ENCODE data around the gene CTSL.
A peak's percentile ranks its signal among the peaks of the same experiment; 100 is the strongest.

Gene CTSL

DNA sequence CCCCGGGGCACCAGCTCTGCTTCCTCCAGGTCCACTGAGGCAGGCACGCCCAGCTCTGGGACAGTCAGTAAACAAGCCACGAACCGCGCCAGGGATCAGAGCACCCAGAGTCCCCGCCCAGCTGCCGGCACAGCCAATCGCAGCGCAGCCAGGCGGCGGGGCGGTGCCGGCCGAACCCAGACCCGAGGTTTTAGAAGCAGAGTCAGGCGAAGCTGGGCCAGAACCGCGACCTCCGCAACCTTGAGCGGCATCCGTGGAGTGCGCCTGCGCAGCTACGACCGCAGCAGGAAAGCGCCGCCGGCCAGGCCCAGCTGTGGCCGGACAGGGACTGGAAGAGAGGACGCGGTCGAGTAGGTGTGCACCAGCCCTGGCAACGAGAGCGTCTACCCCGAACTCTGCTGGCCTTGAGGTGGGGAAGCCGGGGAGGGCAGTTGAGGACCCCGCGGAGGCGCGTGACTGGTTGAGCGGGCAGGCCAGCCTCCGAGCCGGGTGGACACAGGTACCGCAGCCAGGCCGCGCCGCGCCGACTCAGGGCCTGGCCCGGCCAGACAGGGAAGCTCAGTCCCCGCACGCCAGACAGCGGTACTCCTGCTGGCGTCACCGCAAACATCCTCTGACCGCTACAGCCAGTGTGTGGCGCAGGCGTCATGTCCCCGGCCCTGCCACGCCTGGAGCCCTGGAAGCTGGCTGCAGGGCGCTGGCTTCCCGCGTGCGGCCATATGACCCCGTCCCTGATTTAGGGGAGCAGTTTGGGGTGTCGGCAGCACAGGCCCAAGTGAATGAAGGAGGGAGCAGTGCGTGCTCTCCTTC lies at the start of gene CTSL:
CTSL (plus strand) TSS at position 220 of the 810 bp plus-strand sequence. CDS start 1,485 bp downstream, outside the sequence.
- Histone ChIP-seq H3K9ac (ENCODE audit: low read length) (peak within 1 kb of the TSS; percentile 76), H3K27me3 (ENCODE audit: control insufficient read depth, insufficient read depth, low read length) (no peaks in the 10 kb centered on the region), H3K4me1 (ENCODE audit: control insufficient read depth, insufficient read depth, low read length) (peaks cover 8% of the 10 kb centered on the region), H3K4me3 (ENCODE audit: low read length) (peak within 1 kb of the TSS; percentile 91), H3K36me3 (ENCODE audit: control insufficient read depth, insufficient read depth, low read length) (peaks cover 9% of the 10 kb centered on the region), H3K27ac (ENCODE audit: low read depth, low read length) (peak within 1 kb of the TSS; percentile 98)

GRCh38 chr9:87676976-87677775 lies 48.7 kb upstream of the CTSL start:
- Histone ChIP-seq H3K4me1 (ENCODE audit: control insufficient read depth, insufficient read depth, low read length) (peaks cover 8% of the 10 kb centered on the region), H3K9ac (ENCODE audit: low read length) (no peak overlapping the region), H3K36me3 (ENCODE audit: control insufficient read depth, insufficient read depth, low read length) (peaks cover 9% of the 10 kb centered on the region), H3K27ac (ENCODE audit: low read depth, low read length) (no peak overlapping the region), H3K4me3 (ENCODE audit: low read length) (no peak overlapping the region), H3K27me3 (ENCODE audit: control insufficient read depth, insufficient read depth, low read length) (no peaks in the 10 kb centered on the region)

GRCh38 chr9:87677776-87678587 lies 47.9 kb upstream of the CTSL start:
- Histone ChIP-seq H3K36me3 (ENCODE audit: control insufficient read depth, insufficient read depth, low read length) (peaks cover 10% of the 10 kb centered on the region), H3K4me1 (ENCODE audit: control insufficient read depth, insufficient read depth, low read length) (peaks cover 8% of the 10 kb centered on the region), H3K27me3 (ENCODE audit: control insufficient read depth, insufficient read depth, low read length) (no peaks in the 10 kb centered on the region), H3K9ac (ENCODE audit: low read length) (no peak overlapping the region), H3K4me3 (ENCODE audit: low read length) (no peak overlapping the region), H3K27ac (ENCODE audit: low read depth, low read length) (no peak overlapping the region)

DNA sequence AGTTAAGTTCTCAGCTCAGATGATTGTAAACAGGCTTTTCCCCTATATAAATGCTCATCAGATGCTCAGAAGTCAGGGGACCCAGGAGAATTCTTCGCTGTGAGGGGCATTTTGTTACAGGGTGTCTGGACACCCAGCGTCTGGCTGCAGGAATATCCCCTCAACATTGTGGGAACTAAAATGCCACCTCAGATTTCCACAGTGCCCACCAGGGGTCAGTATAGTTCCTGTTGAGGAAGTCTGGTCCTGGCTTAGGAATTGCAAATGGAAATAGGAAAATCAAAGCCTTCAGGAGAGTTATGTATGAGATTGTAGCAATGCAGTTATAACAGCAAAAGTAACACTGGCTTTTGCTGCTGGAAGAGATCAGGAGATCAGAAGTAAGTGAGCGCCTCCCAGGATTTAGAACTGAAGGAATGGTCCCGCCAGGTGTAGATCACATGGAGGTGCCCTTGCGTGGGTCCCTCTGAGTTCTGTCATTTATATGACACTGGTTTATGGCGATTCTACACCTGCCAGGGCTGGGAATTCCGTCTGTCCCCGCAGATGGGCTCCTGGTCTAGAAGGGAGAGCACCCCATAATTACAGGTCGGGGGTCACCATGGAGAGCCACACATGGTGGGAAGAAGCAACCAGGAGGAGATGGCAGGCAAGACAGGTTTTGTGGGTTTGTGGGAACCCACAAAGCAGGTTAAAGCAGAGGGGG lies 47.1 kb upstream of the CTSL start:
- H3K27me3 ChIP-seq (ENCODE audit: control insufficient read depth, insufficient read depth, low read length), result no peaks in the 10 kb centered on the region
- peaks cover 12% of the 10 kb centered on the region for H3K36me3 ChIP-seq (ENCODE audit: control insufficient read depth, insufficient read depth, low read length)
- peaks cover 8% of the 10 kb centered on the region for H3K4me1 ChIP-seq (ENCODE audit: control insufficient read depth, insufficient read depth, low read length)
- no peak overlapping the region for H3K27ac ChIP-seq (ENCODE audit: low read depth, low read length)
- no peak overlapping the region for H3K4me3 ChIP-seq (ENCODE audit: low read length)
- H3K9ac ChIP-seq (ENCODE audit: low read length), result no peak overlapping the region

- no peak overlapping the region for H3K4me3 ChIP-seq (ENCODE audit: low read length)
- no peak overlapping the region for H3K9ac ChIP-seq (ENCODE audit: low read length)
- H3K4me1 ChIP-seq (ENCODE audit: control insufficient read depth, insufficient read depth, low read length), result peaks cover 19% of the 10 kb centered on the region
- H3K27ac ChIP-seq (ENCODE audit: low read depth, low read length), result no peak overlapping the region
- H3K27me3 ChIP-seq (ENCODE audit: control insufficient read depth, insufficient read depth, low read length), result no peaks in the 10 kb centered on the region
- peaks cover 12% of the 10 kb centered on the region for H3K36me3 ChIP-seq (ENCODE audit: control insufficient read depth, insufficient read depth, low read length)
These were observed 44.5 kb upstream of the CTSL start for GRCh38 chr9:87681271-87682061.

DNA sequence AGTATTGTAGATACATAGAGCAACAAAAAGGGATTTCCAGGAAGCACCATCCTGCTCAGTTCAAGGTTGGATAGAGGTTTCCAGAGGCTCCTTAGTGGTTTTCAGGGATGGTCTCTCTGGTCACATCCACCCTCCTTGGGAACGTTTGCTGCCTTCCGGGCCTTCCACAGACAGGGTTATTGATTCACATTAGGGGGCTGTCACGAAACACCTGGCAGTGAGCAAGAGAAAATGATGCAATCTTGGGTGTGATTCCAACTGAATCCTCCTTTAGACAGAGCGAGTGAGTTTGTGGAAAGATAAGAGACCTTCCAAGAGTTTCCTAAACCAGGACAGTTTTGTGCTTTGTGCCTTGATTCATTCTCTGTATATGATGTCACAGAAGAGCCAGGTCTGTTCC lies 43.8 kb upstream of the CTSL start:
- no peaks in the 10 kb centered on the region for H3K27me3 ChIP-seq (ENCODE audit: control insufficient read depth, insufficient read depth, low read length)
- peaks cover 14% of the 10 kb centered on the region for H3K4me1 ChIP-seq (ENCODE audit: control insufficient read depth, insufficient read depth, low read length)
- H3K9ac ChIP-seq (ENCODE audit: low read length), result no peak overlapping the region
- H3K36me3 ChIP-seq (ENCODE audit: control insufficient read depth, insufficient read depth, low read length), result peaks cover 12% of the 10 kb centered on the region
- H3K27ac ChIP-seq (ENCODE audit: low read depth, low read length), result no peak overlapping the region
- H3K4me3 ChIP-seq (ENCODE audit: low read length), result no peak overlapping the region

- no peak overlapping the region for H3K9ac ChIP-seq (ENCODE audit: low read length)
- H3K4me3 ChIP-seq (ENCODE audit: low read length), result no peak overlapping the region
- H3K27me3 ChIP-seq (ENCODE audit: control insufficient read depth, insufficient read depth, low read length), result no peaks in the 10 kb centered on the region
- peaks cover 11% of the 10 kb centered on the region for H3K4me1 ChIP-seq (ENCODE audit: control insufficient read depth, insufficient read depth, low read length)
- peaks cover 12% of the 10 kb centered on the region for H3K36me3 ChIP-seq (ENCODE audit: control insufficient read depth, insufficient read depth, low read length)
- no peak overlapping the region for H3K27ac ChIP-seq (ENCODE audit: low read depth, low read length)
These were observed 43.3 kb upstream of the CTSL start for GRCh38 chr9:87682618-87683017.

GRCh38 chr9:87683751-87684626 lies 41.9 kb upstream of the CTSL start:
- H3K27me3 ChIP-seq (ENCODE audit: control insufficient read depth, insufficient read depth, low read length), result no peaks in the 10 kb centered on the region
- H3K36me3 ChIP-seq (ENCODE audit: control insufficient read depth, insufficient read depth, low read length), result peaks cover 12% of the 10 kb centered on the region
- no peak overlapping the region for H3K9ac ChIP-seq (ENCODE audit: low read length)
- H3K27ac ChIP-seq (ENCODE audit: low read depth, low read length), result no peak overlapping the region
- peaks cover 11% of the 10 kb centered on the region for H3K4me1 ChIP-seq (ENCODE audit: control insufficient read depth, insufficient read depth, low read length)
- H3K4me3 ChIP-seq (ENCODE audit: low read length), result no peak overlapping the region

DNA sequence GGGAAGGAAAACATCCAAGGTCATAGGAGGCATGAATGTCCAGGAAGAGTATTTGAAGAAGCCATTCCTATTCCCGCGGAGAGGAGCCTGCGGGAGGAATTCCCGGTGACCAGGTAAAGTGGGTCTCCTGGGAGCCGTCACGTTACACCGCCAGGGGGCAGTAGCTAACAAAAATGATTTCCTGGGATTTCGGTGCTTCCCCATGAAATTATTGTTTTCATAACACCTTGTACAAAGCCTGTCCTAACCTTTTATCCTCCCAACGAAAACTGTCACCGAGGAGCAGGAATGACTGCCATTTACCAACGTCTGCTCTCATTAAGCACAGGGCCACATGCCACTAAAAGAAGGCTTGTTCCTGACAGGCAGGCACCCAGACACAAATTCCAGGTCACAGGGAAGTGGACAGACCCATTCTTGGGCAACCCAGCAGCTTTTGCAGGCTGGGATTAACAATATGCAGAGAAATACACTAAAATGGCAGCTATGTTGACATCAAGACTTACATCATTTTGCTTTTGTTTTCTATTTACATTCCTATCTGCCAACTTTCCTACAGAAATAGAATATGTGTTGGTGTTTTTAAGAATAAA lies 41.2 kb upstream of the CTSL start:
- H3K9ac ChIP-seq (ENCODE audit: low read length), result no peak overlapping the region
- H3K27ac ChIP-seq (ENCODE audit: low read depth, low read length), result no peak overlapping the region
- H3K27me3 ChIP-seq (ENCODE audit: control insufficient read depth, insufficient read depth, low read length), result no peaks in the 10 kb centered on the region
- H3K4me3 ChIP-seq (ENCODE audit: low read length), result no peak overlapping the region
- peaks cover 11% of the 10 kb centered on the region for H3K4me1 ChIP-seq (ENCODE audit: control insufficient read depth, insufficient read depth, low read length)
- H3K36me3 ChIP-seq (ENCODE audit: control insufficient read depth, insufficient read depth, low read length), result peaks cover 12% of the 10 kb centered on the region

GRCh38 chr9:87685441-87685840 lies 40.5 kb upstream of the CTSL start:
- Histone ChIP-seq H3K27ac (ENCODE audit: low read depth, low read length) (peak overlapping the region; percentile 60), H3K4me1 (ENCODE audit: control insufficient read depth, insufficient read depth, low read length) (peaks cover 11% of the 10 kb centered on the region), H3K4me3 (ENCODE audit: low read length) (no peak overlapping the region), H3K9ac (ENCODE audit: low read length) (no peak overlapping the region), H3K27me3 (ENCODE audit: control insufficient read depth, insufficient read depth, low read length) (no peaks in the 10 kb centered on the region), H3K36me3 (ENCODE audit: control insufficient read depth, insufficient read depth, low read length) (peaks cover 12% of the 10 kb centered on the region)
